MCF 10A (cell line): ENCODE measurements around the gene REM1. TPM values are rescaled to one million over a fixed set of nuclear protein-coding genes. Genes with fewer than 3 reads are reported as not detected.
"Not testable (repeated sequence)": the region's sequence is repeated elsewhere in the genome, so short reads cannot be mapped to it uniquely, and the experiment has no call there.

Source experiments
- BruUV-seq: library from RNA; stranded (reverse); fragments of 400-500 nt; replicated peaks from 2 replicates; lab custom pipeline; 2021; lab: Mats Ljungman, UMichigan
- CTCF ChIA-PET: fragments of 300-600 bp; sonication (Branson Sonifier 250); formaldehyde crosslinking; extraction: SDS; loops from one replicate; lab custom pipeline; 2021; ENCODE audit warnings: antibody characterized with exemption, inconsistent platforms; lab: Yijun Ruan, JAX
- POLR2A ChIA-PET: fragments of 300-600, 350-650 bp; sonication (Branson Sonifier 250); formaldehyde crosslinking; extraction: SDS; loops from one replicate; lab custom pipeline; 2020; ENCODE audit warnings: antibody characterized with exemption, inconsistent platforms; lab: Yijun Ruan, JAX
- DNase-seq: peaks from one replicate; pipeline ENCODE4 v3.0.0-alpha.2; 2018; ENCODE audit not compliant: unreplicated experiment
- H3K27ac Mint-ChIP-seq: one replicate; pipeline ENCODE4 v1.8.0; 2022; ENCODE audit warnings: mild to moderate bottlenecking, low read depth, mixed read lengths; ENCODE audit not compliant: unreplicated experiment
- H3K27me3 Mint-ChIP-seq: one replicate; pipeline ENCODE4 v1.8.0; 2022; ENCODE audit warnings: mixed read lengths; ENCODE audit not compliant: insufficient read depth, unreplicated experiment
- H3K36me3 Mint-ChIP-seq: one replicate; pipeline ENCODE4 v1.8.0; 2022; ENCODE audit warnings: mild to moderate bottlenecking, moderate library complexity, mixed read lengths; ENCODE audit not compliant: insufficient read depth, unreplicated experiment
- H3K4me1 Mint-ChIP-seq: one replicate; pipeline ENCODE4 v1.8.0; 2022; ENCODE audit warnings: mixed read lengths; ENCODE audit not compliant: insufficient read depth, unreplicated experiment
- H3K4me3 Mint-ChIP-seq: one replicate; pipeline ENCODE4 v1.8.0; 2022; ENCODE audit warnings: mild to moderate bottlenecking, moderate library complexity, mixed read lengths; ENCODE audit not compliant: unreplicated experiment
- H3K9me3 Mint-ChIP-seq: one replicate; pipeline ENCODE4 v1.8.0; 2022; ENCODE audit warnings: mixed read lengths; ENCODE audit not compliant: unreplicated experiment
- intact Hi-C: fragments of 100-400 bp; cut with micrococcal nuclease; formaldehyde crosslinking; loops from 2 replicates; pipeline ENCODE4 v1.14.1; 2022
- total RNA-seq: library from RNA; stranded (reverse); gene quantifications from 2 replicates; pipeline ENCODE4 v1.2.3, GENCODE V29; 2022
- TF ChIP-seq, protein P1 (sequence below): fragments of 200-600 bp; IDR thresholded peaks from one replicate; pipeline ENCODE4 v1.8.0; 2022; ENCODE audit warnings: antibody characterized with exemption, mild to moderate bottlenecking; ENCODE audit not compliant: unreplicated experiment

REM1 gene
- total RNA-seq, 1 experiment from 2014 or later, result not detected

DNA sequence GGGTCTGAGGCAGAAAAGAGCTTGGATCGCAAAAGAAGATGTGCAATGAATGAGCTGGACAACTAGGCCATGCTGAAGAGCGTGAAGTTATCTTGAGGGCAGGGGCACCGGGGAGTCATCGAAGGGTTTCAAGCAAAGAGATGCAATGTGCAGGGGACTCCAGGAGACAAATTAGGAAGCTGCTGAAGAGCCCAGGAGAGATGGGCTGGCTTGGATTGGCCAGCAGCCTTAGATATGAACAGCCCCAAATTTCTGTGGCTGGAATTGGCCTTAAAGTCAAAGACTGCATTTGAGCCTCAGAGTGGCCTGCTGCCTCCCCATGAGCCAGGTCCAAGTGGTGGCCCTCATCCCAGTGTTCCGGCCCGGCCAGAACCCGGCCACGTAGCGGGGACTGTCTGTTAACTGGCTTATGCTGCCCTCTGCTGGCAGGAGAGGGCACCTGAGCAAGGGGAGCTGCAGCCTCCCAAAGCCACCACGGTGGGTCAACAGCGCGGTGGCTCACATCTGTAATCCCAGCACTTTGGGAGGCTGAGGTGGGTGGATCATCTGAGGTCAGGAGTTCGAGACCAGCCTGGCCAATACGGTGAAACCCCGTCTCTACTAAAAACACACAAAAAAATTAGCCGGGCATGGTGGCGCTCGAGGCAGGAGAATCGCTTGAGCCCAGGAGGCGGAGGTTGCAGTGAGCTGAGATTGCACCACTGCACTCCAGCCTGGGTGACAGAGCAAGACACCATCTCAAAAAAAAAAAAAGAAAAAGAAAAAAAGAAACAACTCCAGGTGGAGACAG is 28.0 kb downstream of the REM1 start:
- peak; percentile 86 for DNase-seq
- BruUV-seq, H3K9me3 Mint-ChIP-seq, H3K4me1 Mint-ChIP-seq, H3K4me3 Mint-ChIP-seq, H3K27ac Mint-ChIP-seq, H3K36me3 Mint-ChIP-seq: not testable (repeated sequence)
- peaks cover 11% of the 10 kb centered on the region for H3K27me3 Mint-ChIP-seq
- ChIA-PET POLR2A (interaction anchor here (1.0 to 1.2 kb wide), 3 partner anchors 42 to 90 kb away, joined by 3 read pairs; no protein-coding TSS in a partner anchor), CTCF (interaction anchor here (0.5 to 11.0 kb wide), 65 partner anchors 9 to 1983 kb away, joined by 3 to 225 read pairs (median 4); partner anchors contain the start of genes DEFB115, DEFB119, DEFB121 and DEFB123)
- intact Hi-C loops, result loop anchor here (1.0 to 2.0 kb wide), 3 partner anchors 43 to 190 kb away; no protein-coding TSS in a partner anchor
- TF ChIP-seq, protein P1, sequence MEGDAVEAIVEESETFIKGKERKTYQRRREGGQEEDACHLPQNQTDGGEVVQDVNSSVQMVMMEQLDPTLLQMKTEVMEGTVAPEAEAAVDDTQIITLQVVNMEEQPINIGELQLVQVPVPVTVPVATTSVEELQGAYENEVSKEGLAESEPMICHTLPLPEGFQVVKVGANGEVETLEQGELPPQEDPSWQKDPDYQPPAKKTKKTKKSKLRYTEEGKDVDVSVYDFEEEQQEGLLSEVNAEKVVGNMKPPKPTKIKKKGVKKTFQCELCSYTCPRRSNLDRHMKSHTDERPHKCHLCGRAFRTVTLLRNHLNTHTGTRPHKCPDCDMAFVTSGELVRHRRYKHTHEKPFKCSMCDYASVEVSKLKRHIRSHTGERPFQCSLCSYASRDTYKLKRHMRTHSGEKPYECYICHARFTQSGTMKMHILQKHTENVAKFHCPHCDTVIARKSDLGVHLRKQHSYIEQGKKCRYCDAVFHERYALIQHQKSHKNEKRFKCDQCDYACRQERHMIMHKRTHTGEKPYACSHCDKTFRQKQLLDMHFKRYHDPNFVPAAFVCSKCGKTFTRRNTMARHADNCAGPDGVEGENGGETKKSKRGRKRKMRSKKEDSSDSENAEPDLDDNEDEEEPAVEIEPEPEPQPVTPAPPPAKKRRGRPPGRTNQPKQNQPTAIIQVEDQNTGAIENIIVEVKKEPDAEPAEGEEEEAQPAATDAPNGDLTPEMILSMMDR, result peak; percentile 93

DNA sequence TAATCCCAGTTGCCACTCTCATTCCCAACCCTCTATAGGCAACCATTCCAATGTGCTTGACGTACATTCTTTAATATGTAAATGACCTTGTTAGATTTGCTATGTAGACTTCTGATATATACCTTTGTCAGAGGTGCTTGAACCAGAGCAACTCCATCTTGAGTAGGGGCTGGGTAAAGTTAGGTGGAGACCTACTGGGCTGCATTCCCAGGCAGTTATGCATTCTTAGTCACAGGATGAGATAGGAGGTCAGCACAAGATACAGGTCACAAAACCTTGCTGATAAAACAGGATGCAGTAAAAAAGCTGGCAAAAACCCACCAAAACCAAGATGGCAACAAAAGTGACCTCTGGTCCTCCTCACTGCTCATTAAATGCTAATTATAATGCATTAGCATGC is 30.8 kb downstream of the REM1 start:
- H3K27ac Mint-ChIP-seq, result no peak overlapping the region
- POLR2A ChIA-PET, result no interaction called here
- TF ChIP-seq, protein P1, result no peak
- CTCF ChIA-PET, result interaction anchor here (0.8 to 3.3 kb wide), 5 partner anchors 15 to 106 kb away, joined by 3 to 28 read pairs (median 4); no protein-coding TSS in a partner anchor
- no peaks in the 10 kb centered on the region for H3K4me1 Mint-ChIP-seq
- H3K27me3 Mint-ChIP-seq, result peaks cover 11% of the 10 kb centered on the region
- DNase-seq, result no peak
- no peaks in the 10 kb centered on the region for H3K36me3 Mint-ChIP-seq
- H3K9me3 Mint-ChIP-seq, result peaks cover 9% of the 10 kb centered on the region
- BruUV-seq, result no TSS peak
- intact Hi-C loops, result no loop called here
- no peak overlapping the region for H3K4me3 Mint-ChIP-seq

DNA sequence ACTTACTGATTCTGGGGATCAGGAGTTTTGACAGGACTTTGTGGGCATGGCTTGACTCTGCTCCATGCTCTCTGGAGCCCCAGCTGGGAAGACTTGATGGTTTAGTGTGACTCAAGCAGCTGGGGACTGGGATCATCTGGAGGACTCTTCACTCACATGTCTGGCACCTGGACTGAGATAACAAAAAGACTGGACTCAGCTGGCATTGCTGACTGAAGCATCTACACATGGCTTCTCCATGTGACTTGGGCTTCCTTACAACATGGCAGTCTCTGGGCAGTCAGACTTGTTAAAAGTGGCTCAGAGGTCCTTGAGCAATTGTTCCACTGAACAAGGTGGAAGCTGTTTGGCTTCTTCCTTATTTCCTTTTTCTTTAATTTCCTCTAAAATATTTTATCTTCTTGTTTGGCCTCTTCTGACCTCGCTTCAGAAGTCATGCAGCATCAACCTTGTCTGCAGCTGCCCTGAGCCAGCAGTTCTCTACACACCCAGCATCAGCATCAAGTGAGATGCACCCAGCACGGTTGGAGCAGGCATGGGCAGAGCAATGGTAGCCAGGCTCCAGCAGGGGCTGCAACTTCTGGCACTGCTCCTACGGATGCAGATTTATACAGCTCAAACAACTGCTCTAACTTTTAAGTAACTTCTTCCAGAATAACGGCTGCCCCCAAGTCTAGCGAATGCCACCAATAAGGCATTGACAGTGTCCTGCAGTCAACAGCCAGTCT is 33.6 kb downstream of the REM1 start:
- DNase-seq, result no peak

More for the DNA sequence above, 33.6 kb downstream of the REM1 start:
- no peak overlapping the region for H3K4me3 Mint-ChIP-seq
- intact Hi-C loops, result no loop called here
- peaks cover 11% of the 10 kb centered on the region for H3K27me3 Mint-ChIP-seq
- BruUV-seq, result no TSS peak
- H3K27ac Mint-ChIP-seq, result no peak overlapping the region
- peaks cover 9% of the 10 kb centered on the region for H3K9me3 Mint-ChIP-seq
- H3K4me1 Mint-ChIP-seq, result no peaks in the 10 kb centered on the region
- H3K36me3 Mint-ChIP-seq, result no peaks in the 10 kb centered on the region
- CTCF ChIA-PET, result interaction anchor here (1.0 to 3.3 kb wide), 7 partner anchors 49 to 1975 kb away, joined by 3 to 28 read pairs (median 9); no protein-coding TSS in a partner anchor
- POLR2A ChIA-PET, result no interaction called here
- TF ChIP-seq, protein P1, result no peak
